HG03520 (cell line): Measurements from ENCODE around the gene CCDC200.
"Not testable (repeated sequence)": the region's sequence is repeated elsewhere in the genome, so short reads cannot be mapped to it uniquely, and the experiment has no call there.

ENCODE experiments used
- ATAC-seq: cut with Tn5 transposase; IDR thresholded peaks from one replicate; pipeline ENCODE4 v1.9.1; 2021; ENCODE audit warnings: mild to moderate bottlenecking, moderate library complexity; ENCODE audit not compliant: unreplicated experiment

Gene CCDC200

DNA sequence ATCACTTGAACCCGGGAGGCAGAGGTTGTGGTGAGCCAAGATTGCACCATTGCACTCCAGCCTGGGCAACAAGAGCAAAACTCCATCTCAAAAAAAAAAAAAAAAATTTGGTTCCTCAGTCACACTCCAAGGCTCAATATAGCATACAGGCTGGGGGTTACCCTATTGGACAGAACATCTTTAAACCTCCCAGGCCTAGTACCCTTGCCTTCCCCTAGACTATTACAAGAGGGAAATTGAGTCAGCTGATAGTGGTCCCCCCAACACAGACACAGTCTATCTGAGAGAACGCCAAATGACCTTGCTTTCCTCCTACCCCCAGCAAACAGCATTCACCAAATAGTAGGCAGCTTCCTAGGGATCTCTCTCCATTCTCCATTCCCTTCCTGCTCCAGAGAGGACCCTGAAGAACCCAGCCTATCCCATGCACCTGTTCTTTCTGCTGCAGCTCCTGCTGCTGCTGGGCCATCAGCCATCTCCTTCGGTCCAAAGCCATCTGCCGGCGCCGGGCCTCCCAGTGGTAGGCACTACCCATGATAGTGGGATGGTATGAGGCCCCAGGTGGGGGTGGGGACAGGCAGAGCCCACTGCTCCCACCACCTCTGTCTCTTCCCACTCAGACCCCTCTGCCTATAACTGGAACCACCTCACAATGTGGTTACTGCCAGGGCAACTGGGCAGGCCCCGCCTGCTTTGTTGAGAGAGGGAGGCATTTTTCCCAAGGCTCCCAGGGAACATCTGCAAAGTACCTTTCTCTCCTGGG lies at the start of gene CCDC200:
CCDC200 (minus strand) TSS at position 604 of the 763 bp plus-strand sequence; CDS start at position 535, 69 bp downstream.
- not testable (repeated sequence) for ATAC-seq

GRCh38 chr17:43272914-43273313 lies 44.5 kb upstream of the CCDC200 start:
- not testable (repeated sequence) for ATAC-seq

GRCh38 chr17:43272483-43272882 lies 44.1 kb upstream of the CCDC200 start:
- not testable (repeated sequence) for ATAC-seq

GRCh38 chr17:43270552-43271504 lies 42.4 kb upstream of the CCDC200 start:
- ATAC-seq, result not testable (repeated sequence)

GRCh38 chr17:43246456-43246855 lies 18.0 kb upstream of the CCDC200 start:
- not testable (repeated sequence) for ATAC-seq

GRCh38 chr17:43240596-43241352 lies 12.4 kb upstream of the CCDC200 start:
- not testable (repeated sequence) for ATAC-seq

DNA sequence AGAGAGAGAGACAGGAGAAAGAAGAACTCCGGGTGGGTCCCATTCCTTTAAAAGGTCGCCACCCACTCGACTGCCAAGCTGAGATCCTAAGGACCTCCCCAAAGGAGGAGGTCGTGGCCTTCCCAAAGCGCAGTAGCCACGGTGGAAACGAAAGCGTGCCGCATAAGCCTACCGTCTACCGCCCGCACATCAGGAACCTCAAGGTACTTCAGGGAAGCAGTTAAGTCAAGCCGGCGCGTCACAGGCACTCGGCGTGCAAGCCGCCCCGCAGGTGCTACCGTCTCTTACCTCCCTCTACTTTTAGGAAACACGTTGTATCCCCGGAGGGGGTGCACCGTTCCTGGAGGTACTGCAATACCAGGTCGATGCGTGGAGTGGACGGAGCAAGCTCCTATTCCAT lies 11.2 kb upstream of the CCDC200 start:
- ATAC-seq, result not testable (repeated sequence)

DNA sequence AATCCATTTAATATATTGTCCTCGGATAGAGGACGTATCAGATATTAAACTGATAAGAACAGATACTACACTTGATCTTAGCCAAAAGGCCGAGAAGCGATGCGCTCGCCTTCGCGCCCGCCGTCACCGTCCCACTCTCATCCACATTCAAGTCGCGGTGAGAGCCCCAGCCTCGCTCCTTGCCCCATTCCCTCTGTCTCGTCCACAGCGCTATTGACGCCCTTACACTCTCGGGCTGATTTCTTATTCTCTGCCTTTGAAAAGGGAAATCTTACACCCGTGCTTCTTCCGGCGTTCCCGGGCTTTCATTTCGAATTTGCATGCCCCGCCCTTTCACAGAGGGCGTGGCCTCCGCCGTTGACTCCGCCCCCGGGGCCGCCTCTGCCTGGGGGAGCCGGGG lies 5.5 kb upstream of the CCDC200 start, which contains the start of gene RNU2-1:
RNU2-1 (minus strand) TSS at position 101 of the 400 bp plus-strand sequence.
- not testable (repeated sequence) for ATAC-seq

DNA sequence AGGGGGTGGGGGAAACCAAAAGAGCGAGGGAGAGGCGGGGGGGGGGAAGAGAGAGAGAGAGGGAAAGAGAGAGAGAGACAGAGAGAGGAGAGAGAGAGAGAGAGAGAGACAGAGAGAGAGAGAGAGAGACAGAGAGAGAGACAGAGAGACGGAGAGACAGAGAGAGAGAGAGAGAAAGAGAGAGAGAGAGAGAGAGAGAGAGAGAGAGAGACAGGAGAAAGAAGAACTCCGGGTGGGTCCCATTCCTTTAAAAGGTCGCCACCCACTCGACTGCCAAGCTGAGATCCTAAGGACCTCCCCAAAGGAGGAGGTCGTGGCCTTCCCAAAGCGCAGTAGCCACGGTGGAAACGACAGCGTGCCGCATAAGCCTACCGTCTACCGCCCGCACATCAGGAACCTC lies 4.8 kb upstream of the CCDC200 start:
- ATAC-seq, result not testable (repeated sequence)

GRCh38 chr17:43232021-43232699 lies 3.7 kb upstream of the CCDC200 start:
- not testable (repeated sequence) for ATAC-seq

DNA sequence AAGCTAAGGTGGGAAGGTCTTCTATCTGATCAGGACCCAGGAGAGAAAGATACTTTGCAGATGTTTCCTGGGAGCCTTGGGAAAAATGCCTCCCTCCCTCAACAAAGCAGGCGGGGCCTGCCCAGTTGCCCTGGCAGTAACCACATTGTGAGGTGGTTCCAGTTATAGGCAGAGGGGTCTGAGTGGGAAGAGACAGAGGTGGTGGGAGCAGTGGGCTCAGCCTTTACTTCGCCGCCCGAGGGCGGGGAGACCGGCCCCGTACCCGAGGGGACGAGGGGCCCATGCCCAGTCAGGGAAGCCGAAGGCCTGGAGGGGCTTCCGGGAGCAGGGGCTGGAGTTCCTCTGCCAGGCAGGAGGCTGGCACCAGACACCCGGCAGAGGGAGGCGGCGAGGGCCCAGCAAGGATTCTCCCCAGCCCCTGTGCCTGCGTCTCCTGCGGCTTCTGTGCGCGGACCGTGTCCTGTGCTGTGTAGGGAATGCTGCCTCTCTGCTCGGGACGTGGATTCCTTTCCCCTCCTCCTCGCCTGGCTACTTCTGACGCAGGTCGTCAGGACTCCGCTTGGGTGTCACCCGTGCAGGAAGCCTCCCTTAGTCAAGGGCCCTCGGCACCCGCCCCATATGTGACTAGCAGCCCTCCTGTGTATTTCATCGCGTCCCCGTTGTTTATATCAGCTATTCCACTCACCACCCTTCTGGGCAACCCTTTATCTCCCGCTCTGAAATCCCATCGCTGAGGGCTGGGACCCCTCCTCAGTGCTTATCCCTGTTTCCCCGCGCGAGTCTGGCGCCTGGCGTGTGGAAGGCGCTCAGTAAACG lies 3.0 kb upstream of the CCDC200 start:
- not testable (repeated sequence) for ATAC-seq

- no peak for ATAC-seq
Observed at GRCh38 chr17:43226393-43226792, 2.0 kb downstream of the CCDC200 start.

DNA sequence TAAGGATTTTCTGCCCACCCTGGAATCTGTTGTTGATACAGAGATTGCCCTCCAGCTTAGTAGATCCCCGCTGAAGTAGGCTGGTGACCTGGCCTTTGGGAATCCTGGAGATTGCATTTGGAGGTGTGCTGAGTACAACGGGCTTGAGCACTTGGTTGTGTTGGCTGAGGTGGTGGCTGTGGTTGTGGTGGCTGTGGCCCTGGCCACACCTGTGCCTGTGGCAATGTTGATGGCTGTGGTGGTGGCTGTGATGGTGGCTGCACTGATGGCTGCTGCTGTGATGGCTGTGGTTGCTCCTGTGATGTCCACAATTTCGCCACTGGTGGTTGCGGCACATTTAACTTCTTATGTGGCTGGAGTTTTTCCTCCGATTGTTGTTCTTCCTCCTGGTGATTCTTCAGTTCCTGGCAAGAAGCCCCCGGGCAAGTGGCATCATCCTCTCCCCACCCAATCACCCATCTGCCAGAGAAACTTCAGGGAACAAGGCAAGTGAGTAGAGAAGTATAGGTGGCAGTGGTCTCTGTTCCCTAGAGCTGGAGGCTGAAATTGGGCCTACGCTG lies 4.2 kb downstream of the CCDC200 start:
- no peak for ATAC-seq

- no peak for ATAC-seq
Observed at GRCh38 chr17:43220511-43221125, 7.8 kb downstream of the CCDC200 start.

GRCh38 chr17:43219746-43220380 lies 8.6 kb downstream of the CCDC200 start:
- ATAC-seq, result no peak

DNA sequence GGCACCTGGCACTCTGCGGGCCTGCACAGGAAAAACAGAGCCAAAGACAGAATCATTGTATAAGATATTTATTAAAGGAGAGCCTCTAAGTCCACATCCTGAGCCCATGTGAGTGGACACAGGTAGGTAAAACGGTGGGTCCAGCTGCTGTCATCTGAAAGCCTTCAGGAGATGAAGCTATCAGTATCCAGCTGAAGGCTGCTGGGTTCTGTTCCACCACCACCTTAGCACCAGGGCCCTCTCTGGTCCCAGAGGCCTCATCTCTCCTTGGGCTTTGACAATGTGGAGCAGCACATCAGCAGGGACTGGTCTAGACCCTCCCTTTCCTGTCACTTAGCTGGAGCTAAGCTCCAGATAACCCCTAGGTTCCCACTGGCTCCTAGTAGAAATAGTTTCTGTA lies 9.4 kb downstream of the CCDC200 start:
- no peak for ATAC-seq

- ATAC-seq, result no peak
Observed at GRCh38 chr17:43217614-43218087, 10.8 kb downstream of the CCDC200 start.
